Mucosa of rectum (tissue), 2 donors: Measurements from ENCODE around the gene SLC2A13.
"Not testable (repeated sequence)": the region's sequence is repeated elsewhere in the genome, so short reads cannot be mapped to it uniquely, and the experiment has no call there.

Source experiments
- H3K27ac ChIP-seq, 2 donors: one replicate each; pipeline ENCODE4 v1.7.0; 2013; ENCODE audit warnings: inconsistent platforms in 2 of 2, low read depth in 2 of 2, low read length in 2 of 2
- H3K27me3 ChIP-seq, 2 donors: one replicate each; pipeline ENCODE4 v1.7.0; 2013; ENCODE audit warnings: low read length in 2 of 2; ENCODE audit not compliant: control insufficient read depth in 2 of 2, insufficient read depth in 2 of 2
- H3K36me3 ChIP-seq, 2 donors: one replicate each; pipeline ENCODE4 v1.7.0; 2013; ENCODE audit warnings: low read length in 2 of 2; ENCODE audit not compliant: control insufficient read depth in 2 of 2, insufficient read depth in 2 of 2
- H3K4me1 ChIP-seq, 2 donors: one replicate each; pipeline ENCODE4 v1.7.0; 2013; ENCODE audit warnings: low read length in 2 of 2, mild to moderate bottlenecking in 1 of 2; ENCODE audit not compliant: control insufficient read depth in 2 of 2, insufficient read depth in 2 of 2
- H3K4me3 ChIP-seq, 2 donors: one replicate each; pipeline ENCODE4 v1.7.0; 2013; ENCODE audit warnings: low read length in 2 of 2
- H3K9ac ChIP-seq, 2 donors: one replicate each; pipeline ENCODE4 v1.7.0; 2013; ENCODE audit warnings: low read length in 2 of 2, low read depth in 1 of 2, mild to moderate bottlenecking in 1 of 2
- H3K9me3 ChIP-seq, 2 donors: one replicate each; pipeline ENCODE4 v1.7.0; 2013; ENCODE audit warnings: low read length in 2 of 2; ENCODE audit not compliant: control insufficient read depth in 2 of 2
- donor health status: healthy.
- donor health status: Normal muscosa, but diverticular disease.

Gene SLC2A13

DNA sequence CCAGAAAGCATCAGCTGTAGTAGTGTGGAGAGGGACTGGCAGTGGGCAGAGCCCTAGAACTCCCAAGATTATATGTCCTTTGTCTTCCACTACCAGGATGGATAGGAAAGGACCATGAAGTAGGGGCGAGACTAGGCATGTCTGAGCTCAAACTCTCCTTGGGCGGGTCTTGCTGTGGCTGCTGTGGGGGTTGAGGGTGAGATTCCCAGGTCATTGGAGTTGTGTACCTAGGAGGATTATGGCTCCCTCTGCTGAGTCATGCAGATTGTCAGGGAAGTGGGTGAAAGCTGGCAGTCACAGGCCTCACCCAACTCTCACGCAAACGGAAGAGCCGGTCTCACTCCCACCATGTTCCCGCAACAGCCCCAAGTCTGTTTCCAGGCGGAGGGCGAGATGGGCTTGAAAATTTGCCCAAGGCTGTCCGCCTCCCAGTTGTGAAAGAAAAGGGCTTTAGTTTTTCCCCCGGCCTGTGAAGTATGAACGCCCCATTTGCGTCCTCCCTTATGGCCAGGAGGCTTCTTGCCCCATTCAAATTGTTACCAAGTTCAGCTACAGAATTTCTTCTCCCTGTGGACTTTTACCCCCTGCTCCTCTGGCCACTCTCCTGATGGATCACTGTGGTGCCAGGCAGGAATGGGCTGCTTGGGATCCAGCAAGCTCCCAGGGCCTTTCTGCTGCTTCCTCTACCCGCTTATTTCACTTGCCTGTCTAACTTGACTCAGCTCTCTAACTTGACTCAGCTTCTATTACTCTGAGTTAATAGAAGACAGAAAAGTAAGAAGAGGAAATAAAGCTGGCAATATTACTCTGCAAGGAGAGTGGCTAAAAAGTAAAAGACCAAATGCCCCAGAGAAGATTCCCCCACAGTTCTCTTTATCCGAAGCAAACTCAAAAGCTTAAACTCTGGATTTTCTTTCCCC, 159.3 kb downstream of the SLC2A13 start:
- H3K36me3 ChIP-seq = no peaks in the 10 kb centered on the region
- H3K27me3 ChIP-seq = no peaks in the 10 kb centered on the region
- H3K4me3 ChIP-seq = no peak overlapping the region
- no peak overlapping the region for H3K27ac ChIP-seq
- no peak overlapping the region for H3K9ac ChIP-seq
- no peaks in the 10 kb centered on the region for H3K9me3 ChIP-seq
- H3K4me1 ChIP-seq = no peaks in the 10 kb centered on the region

DNA sequence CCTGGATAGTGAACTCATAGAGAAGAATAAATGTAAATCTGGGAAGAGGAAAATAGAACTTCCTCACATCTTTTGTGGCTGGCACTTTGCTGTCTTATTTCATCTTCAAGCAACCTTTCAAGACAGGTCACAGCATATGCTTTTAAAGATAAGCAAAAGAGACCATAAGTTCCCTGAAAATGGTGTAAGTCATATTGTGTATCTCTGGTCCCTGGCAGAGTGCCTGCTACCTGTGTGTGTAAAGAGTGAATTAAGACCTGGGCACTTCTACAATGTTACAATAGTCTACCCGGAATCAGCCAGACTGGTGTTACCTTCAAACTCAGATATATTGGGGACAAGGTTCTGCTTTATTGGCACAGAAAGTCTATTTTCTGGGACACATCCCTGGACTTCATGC, 168.8 kb downstream of the SLC2A13 start:
- Histone ChIP-seq H3K27ac (peak overlapping the region; percentile 10 to 34), H3K9me3 (no peaks in the 10 kb centered on the region), H3K9ac (no peak overlapping the region), H3K4me1 (peaks cover 0 to 13% of the 10 kb centered on the region in 2 donors), H3K4me3 (no peak overlapping the region), H3K36me3 (no peaks in the 10 kb centered on the region), H3K27me3 (no peaks in the 10 kb centered on the region)

DNA sequence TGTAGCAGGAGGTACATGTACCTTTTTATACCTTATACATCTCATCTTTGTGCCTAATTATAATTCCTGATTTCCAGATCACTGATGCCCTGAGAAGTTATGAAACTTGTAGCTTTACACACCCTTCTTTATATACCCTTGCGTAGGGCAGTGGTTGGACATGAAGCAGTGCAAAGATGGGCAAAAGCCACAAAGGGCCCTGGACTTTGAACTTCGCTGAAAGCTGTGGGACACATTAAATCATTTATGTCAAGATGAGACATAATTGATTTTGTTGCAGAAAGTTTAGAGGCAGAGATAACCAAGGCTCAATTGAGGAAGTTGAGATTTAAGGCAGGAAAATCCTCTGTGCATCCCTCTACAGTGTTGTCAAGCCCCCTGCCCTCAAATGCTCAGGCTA, 170.0 kb downstream of the SLC2A13 start:
- no peaks in the 10 kb centered on the region for H3K36me3 ChIP-seq
- H3K4me3 ChIP-seq = no peak overlapping the region
- peaks cover 0 to 13% of the 10 kb centered on the region in 2 donors for H3K4me1 ChIP-seq
- no peaks in the 10 kb centered on the region for H3K27me3 ChIP-seq
- no peak overlapping the region for H3K9ac ChIP-seq
- H3K9me3 ChIP-seq = no peaks in the 10 kb centered on the region
- peak overlapping the region; percentile 20 to 34 for H3K27ac ChIP-seq

DNA sequence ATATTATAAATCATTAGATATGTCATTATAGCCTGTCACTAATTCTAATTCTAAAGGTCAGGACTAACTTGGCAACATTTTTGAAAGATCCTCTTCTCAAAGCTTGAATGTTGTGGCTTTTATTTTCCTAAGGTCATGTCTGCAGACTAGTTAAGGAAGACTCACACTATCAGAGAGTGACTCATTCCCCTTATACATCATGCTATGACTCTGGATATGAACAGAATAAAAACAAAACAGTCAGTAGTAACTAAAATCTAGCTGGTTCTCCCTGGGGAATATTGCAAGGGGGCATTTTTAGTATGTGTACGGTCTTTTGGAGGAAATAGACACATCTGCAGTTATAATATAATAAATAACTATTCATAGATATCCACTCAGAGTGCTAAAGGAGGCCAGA, 170.6 kb downstream of the SLC2A13 start:
- Histone ChIP-seq H3K9ac (no peak overlapping the region), H3K4me3 (no peak overlapping the region), H3K9me3 (no peaks in the 10 kb centered on the region), H3K36me3 (no peaks in the 10 kb centered on the region), H3K27ac (peak overlapping the region in 1 of 2 donors; percentile 34), H3K27me3 (no peaks in the 10 kb centered on the region), H3K4me1 (peaks cover 0 to 13% of the 10 kb centered on the region in 2 donors)

DNA sequence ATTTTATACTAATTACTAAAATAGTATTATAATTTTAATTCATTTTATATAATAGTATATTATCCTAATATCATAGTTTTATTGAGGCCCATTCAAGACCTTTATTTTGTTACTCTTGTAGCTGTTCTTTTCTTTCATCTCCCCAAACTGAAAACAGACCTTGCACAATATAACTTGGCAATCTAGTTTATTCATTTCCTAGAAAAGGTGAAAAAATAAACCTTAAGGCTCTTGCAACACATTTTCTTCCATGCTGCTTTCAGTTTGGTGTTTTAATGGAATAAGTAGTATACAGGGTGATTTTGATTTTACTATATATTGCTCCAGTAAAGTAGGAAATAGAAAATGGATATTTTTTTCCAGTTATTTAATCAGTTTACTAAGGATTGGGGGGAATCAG, 174.0 kb downstream of the SLC2A13 start:
- H3K27me3 ChIP-seq = no peaks in the 10 kb centered on the region
- H3K9ac ChIP-seq = no peak overlapping the region
- H3K27ac ChIP-seq = no peak overlapping the region
- H3K4me1 ChIP-seq = peaks cover 0 to 9% of the 10 kb centered on the region in 2 donors
- no peaks in the 10 kb centered on the region for H3K9me3 ChIP-seq
- H3K4me3 ChIP-seq = no peak overlapping the region
- H3K36me3 ChIP-seq = no peaks in the 10 kb centered on the region

DNA sequence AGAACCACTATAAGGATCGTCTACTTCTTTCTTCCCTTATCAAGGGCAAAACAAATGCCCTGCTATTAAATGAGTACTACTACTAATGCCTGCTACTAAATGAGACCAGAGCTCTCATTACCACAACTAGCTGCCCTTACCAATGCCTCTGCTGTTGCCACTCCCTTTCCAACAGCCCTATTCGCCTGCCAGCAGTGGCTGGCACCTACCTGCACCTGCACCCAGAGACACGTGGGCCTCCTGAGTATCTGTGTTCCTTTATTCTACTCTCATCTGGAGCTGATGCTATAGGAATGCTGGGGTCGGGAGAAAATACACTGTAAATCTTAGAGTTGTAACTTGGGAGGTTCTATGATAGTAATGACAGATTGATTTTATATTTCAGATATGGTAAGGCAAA, 174.7 kb downstream of the SLC2A13 start:
- no peaks in the 10 kb centered on the region for H3K27me3 ChIP-seq
- H3K9ac ChIP-seq = no peak overlapping the region
- H3K4me3 ChIP-seq = no peak overlapping the region
- H3K27ac ChIP-seq = no peak overlapping the region
- H3K9me3 ChIP-seq = no peaks in the 10 kb centered on the region
- peaks cover 0 to 3% of the 10 kb centered on the region in 2 donors for H3K4me1 ChIP-seq
- no peaks in the 10 kb centered on the region for H3K36me3 ChIP-seq

DNA sequence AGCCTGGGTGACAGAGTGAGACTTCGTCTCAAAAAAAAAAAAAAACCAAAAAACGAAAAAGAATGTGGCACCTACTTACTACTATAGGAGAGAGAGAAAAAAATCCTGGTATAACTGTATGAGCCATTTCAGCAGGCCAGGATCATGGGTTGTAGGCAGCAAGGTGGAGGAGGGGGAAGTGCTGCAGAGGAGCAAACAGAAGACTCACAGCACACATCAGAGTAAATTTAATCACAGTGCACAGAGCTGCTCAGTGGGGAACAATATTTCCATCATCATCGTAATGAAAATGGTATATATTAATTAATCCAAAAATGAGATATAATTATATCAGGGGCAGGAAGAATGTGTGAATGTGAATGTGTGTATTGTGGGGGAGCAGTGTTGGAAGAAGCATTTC, 175.8 kb downstream of the SLC2A13 start:
- Histone ChIP-seq H3K4me1 (no peaks in the 10 kb centered on the region), H3K27ac (no peak overlapping the region), H3K27me3 (no peaks in the 10 kb centered on the region), H3K9me3 (no peaks in the 10 kb centered on the region), H3K4me3 (no peak overlapping the region), H3K9ac (no peak overlapping the region), H3K36me3 (no peaks in the 10 kb centered on the region)

DNA sequence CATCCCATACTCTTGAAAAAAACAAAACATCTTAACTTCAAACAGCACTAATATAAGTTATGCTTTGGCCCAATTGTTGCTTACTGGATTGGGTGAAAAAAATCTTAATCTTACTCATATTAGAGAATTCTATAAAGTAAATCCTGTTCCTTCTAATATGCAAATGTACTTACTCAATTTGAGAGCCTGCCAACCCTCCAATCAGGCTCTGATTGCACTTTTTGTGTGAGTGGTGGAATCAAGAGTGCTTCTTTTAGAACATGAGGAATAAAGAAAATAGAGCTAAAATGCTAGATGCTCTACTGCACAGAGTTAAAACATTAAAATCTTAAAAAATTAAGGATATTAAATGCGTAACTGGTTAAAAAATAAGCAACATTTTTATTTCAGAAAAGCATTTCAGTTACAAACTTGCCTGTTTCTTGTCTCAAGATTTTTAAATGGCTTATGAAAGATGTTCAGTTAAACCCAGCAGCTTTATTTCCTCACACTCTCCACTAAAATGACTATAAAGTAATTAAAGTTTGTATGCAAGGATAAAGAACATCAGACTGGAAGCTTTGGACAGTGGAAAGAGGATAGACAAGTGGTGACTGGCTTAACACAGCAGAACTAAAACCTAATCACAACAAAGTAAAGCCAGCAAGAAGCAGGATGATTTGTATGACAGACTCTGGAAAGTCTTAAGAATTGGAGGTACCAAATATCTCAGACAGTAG, 177.5 kb downstream of the SLC2A13 start:
- H3K27ac ChIP-seq = no peak overlapping the region
- no peaks in the 10 kb centered on the region for H3K9me3 ChIP-seq
- H3K4me3 ChIP-seq = no peak overlapping the region
- no peaks in the 10 kb centered on the region for H3K36me3 ChIP-seq
- H3K9ac ChIP-seq = no peak overlapping the region
- H3K27me3 ChIP-seq = no peaks in the 10 kb centered on the region
- H3K4me1 ChIP-seq = no peaks in the 10 kb centered on the region

DNA sequence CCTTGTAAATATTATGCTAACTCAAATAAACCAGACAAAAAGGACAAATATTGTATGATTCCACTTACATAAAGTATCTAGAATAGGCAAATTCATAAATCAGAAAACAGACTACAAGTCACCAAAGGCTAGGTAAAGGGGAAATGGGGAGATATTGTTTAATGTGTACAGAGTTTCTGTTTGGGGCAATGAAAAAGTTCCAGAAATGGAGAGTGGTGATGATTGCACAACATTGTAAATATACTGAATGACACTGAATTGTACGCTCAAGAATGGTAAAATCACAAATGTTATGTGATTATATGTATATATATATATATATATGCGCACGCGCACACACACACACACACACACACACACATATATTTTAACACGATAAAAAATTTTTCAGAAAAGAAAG, 182.5 kb downstream of the SLC2A13 start:
- Histone ChIP-seq H3K9ac (no peak overlapping the region), H3K9me3 (no peaks in the 10 kb centered on the region), H3K36me3 (no peaks in the 10 kb centered on the region), H3K4me3 (no peak overlapping the region), H3K27ac (no peak overlapping the region), H3K4me1 (no peaks in the 10 kb centered on the region), H3K27me3 (no peaks in the 10 kb centered on the region)

DNA sequence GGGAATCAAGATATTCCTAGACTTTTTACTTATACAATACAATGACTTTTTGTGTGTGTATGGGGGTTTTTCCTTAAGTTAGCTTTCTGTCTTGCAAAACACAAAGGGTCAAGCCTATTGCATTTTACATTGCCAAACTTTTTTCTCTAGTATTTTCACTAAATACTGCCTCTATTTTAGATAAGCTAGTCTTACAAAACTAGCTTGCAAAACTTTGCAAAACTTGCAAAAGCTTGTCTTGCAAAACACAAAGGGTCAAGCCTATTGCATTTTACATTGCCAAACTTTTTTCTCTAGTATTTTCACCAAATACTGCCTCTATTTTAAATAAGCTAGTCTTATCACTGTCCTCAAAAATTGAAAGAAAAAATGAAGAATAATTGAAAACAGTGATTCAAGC, 183.3 kb downstream of the SLC2A13 start:
- H3K9ac ChIP-seq, H3K27me3 ChIP-seq, H3K4me3 ChIP-seq, H3K9me3 ChIP-seq, H3K36me3 ChIP-seq, H3K27ac ChIP-seq, H3K4me1 ChIP-seq: not testable (repeated sequence)
